ENCODE measurements around the gene C19orf53. TPM values are rescaled to one million over a fixed set of nuclear protein-coding genes. Genes with fewer than 3 reads are reported as not detected.
"Not testable (repeated sequence)": the region's sequence is repeated elsewhere in the genome, so short reads cannot be mapped to it uniquely, and the experiment has no call there.

The C19orf53 gene
- total RNA-seq, 1 donor from 2014 or later: 93.5 TPM

DNA sequence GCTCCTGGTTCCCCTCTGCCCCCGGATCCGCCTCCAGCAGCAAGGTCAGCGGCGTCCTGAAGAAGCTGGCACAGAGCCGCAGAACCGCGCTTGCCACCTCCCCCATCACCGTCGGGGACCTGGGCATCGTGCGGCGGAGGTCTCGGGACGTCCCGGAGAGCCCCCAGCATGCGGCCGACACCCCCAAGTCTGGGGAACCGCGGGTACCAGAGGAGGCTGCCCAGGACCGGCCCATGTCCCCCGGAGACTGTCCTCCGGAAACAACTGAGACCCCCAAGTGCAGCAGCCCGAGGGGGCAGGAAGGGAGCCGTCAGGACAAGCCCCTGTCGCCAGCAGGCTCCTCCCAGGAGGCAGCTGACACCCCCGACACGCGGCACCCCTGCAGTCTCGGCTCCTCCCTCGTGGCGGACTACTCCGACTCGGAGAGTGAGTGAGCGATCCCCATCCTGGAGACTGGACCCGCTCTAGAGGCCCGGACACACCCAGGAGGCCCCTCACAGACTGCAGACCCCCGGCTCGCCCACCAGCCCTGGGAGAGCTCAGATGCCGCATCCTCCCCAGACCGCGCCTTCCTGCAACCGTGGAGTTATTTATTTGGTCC lies 11.5 kb upstream of the C19orf53 start:
- intact Hi-C loops (cut with micrococcal nuclease): no loop called here

DNA sequence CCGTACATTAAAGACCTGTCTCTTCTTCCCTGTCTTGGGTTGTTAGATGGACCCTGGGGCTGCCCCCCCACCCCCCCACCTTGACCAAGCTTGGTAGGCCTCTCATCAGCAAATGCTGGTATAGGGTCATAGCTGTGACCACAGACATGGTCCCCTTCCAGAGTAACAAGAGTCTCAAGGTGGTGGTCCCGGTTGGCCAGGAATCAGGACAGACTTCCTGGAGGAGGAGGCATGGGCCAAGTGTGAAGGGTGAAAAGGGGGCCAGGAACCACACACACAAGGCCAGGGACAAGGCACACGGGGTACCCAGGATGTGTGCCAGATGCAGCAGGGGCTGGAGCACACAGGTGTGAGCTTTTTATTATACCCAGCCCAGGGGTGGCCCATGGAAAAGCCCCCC lies 11.0 kb upstream of the C19orf53 start:
- intact Hi-C loops (cut with micrococcal nuclease): no loop called here

GRCh38 chr19:13764101-13764807 lies 10.0 kb upstream of the C19orf53 start, which contains the start of gene MRI1:
MRI1 (plus strand) TSS chr19:13764522; CDS start chr19:13764589, 67 bp downstream.
- intact Hi-C loops (cut with micrococcal nuclease): loop anchor here (1.0 kb wide), 3 partner anchors 10 to 33 kb away; partner anchors contain the start of gene C19orf53

DNA sequence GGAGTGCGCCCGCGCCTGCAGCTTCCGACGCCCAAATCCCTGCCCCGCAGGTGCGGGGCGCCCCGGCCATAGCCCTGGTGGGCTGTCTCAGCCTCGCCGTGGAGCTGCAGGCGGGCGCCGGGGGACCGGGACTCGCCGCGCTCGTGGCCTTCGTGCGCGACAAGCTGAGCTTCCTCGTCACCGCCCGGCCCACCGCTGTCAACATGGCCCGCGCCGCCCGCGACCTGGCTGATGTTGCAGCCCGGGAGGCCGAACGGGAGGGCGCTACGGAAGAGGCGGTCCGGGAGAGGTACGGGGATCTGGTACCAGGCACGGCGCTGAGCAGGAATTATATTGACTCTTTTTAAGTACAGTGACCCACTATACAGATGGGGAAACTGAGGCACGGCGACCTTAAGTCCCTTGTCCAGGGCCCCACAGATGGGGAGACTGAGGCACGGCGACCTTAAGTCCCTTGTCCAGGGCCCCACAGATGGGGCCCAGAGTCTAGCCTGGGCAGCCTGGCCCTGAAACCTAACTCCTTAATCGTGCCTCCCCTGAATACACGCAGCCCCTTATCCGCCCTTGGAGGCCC lies 9.3 kb upstream of the C19orf53 start:
- intact Hi-C loops (cut with micrococcal nuclease): loop anchor here (1.0 kb wide), 3 partner anchors 9 to 34 kb away; partner anchors contain the start of gene C19orf53

- intact Hi-C loops (cut with micrococcal nuclease): no loop called here
Observed at GRCh38 chr19:13765395-13766094, 8.7 kb upstream of the C19orf53 start.

- intact Hi-C loops (cut with micrococcal nuclease): no loop called here
Observed at GRCh38 chr19:13766095-13766481, 8.2 kb upstream of the C19orf53 start.

- intact Hi-C loops (cut with micrococcal nuclease): no loop called here
Observed at GRCh38 chr19:13768510-13768909, 5.7 kb upstream of the C19orf53 start.

- intact Hi-C loops (cut with micrococcal nuclease): no loop called here
Observed at GRCh38 chr19:13770013-13770635, 4.1 kb upstream of the C19orf53 start.

DNA sequence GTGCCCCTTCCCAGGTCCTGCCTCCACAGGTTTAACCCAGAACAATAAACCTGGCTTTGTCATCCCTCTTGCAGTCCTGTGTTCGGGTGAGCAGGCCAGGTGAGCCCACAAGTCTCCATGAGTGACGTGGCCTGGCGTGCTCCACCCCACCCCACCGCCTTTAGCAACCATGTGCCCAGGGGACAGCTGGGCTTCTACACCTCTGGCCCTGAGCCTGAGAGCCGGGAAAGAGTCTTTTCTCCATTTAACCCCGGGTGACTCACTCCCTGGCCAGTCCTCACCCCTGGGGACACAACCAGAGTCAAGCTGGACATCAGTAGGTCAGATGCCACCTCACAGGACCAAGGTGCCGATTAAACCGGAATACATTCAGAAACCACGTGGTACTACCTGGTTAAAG lies 4.1 kb downstream of the C19orf53 start:
- intact Hi-C loops (cut with micrococcal nuclease): no loop called here

- intact Hi-C loops (cut with micrococcal nuclease): no loop called here
Observed at GRCh38 chr19:13778847-13779246, 4.6 kb downstream of the C19orf53 start.

DNA sequence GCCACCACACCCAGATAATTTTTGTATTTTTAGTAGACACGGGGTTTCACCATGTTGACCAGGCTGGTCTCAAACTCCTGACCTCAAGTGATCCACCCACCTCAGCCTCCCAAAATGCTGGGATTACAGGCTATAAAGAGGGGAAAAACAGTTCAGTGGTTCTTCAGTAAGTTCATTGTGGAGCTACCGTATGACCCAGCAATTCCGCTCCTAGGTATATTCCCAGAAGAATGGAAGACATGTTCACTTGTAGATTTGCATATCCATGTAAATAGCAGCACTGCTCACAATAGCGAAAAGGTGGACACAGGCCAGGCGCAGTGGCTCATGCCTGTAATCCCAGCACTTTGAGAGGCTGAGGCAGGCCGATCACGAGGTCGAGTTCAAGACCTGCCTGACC lies 5.5 kb downstream of the C19orf53 start:
- intact Hi-C loops (cut with micrococcal nuclease): not testable (repeated sequence)

DNA sequence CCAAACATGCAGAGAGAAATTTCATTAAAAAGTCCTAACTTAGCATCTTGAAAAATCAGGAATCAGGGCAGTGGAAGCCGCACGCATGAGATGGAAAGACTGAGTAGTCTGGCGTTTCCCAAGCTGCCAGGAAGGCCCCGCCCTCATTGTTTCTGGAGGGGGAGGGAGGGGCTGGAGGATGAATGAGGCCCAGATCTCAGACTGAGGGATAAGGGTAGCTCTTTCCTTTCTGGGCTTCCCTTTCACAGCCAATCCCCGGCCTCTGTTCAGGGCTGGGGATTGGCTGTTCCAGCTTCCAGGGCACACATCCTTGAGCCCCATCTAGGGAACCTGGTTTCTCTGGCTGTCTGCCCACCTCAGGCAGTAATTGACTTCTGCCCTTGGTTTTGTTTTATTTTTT lies 7.3 kb downstream of the C19orf53 start:
- intact Hi-C loops (cut with micrococcal nuclease): no loop called here

DNA sequence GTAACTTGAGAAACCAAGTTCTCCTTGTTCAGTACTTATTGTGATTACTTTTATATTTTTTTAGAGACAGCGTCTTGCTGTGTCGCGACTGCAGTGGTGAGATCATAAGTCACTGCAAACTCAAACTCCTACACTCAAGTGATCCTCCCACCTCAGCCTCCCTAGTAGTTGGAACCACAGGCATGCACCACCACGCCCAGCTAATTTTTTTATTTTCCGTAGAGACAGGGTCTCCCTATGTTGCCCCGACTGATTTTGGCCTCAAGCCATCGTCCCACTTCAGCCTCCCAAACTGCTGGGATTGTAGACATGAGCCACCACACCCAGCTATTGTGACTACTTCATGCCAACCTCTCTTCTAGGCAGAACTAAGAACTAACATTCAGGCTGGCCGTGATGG lies 8.3 kb downstream of the C19orf53 start:
- intact Hi-C loops (cut with micrococcal nuclease): no loop called here

GRCh38 chr19:13783565-13784500 lies 9.6 kb downstream of the C19orf53 start:
- intact Hi-C loops (cut with micrococcal nuclease): no loop called here

GRCh38 chr19:13784731-13785452 lies 10.6 kb downstream of the C19orf53 start:
- intact Hi-C loops (cut with micrococcal nuclease): loop anchor here (1.0 kb wide), 1 partner anchor 77 kb away; no protein-coding TSS in a partner anchor

DNA sequence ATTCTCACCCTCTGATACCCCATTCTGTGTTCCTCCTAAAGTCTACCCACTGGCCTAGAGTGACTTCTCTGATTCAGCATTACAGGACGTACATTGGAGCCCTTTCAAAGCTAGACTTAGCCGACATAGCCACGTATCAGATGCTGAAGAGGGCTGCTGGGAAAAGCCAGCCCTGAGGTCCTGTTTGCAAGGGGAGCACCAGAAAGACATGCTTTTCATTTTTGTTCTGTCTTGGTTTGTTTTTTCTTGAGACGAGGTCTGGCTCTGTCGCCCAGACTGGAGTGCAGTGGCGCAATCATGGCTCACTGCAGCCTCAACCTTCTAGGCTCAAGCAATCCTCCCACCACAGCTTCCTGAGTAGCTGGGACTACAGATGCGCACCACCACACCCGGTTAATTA lies 14.7 kb downstream of the C19orf53 start:
- intact Hi-C loops (cut with micrococcal nuclease): no loop called here

DNA sequence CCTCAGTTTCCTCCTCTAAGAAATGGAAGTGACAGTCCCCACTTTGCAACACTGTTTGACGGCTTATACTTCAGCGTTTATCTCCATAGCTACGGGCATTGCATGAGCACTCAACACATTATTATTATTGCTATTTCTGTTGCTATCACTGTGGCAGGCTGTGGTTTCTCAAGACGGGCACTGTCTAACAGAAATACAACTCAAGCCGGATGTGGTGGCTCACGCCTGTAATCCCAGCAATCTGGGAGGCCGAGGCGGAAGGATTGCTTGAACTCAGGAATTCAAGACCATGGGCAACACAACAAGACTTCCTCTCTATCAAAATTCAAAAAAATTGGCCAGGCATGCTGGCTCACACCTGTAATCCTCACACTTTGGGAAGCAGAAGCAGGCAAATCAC lies 16.1 kb downstream of the C19orf53 start:
- intact Hi-C loops (cut with micrococcal nuclease): no loop called here

DNA sequence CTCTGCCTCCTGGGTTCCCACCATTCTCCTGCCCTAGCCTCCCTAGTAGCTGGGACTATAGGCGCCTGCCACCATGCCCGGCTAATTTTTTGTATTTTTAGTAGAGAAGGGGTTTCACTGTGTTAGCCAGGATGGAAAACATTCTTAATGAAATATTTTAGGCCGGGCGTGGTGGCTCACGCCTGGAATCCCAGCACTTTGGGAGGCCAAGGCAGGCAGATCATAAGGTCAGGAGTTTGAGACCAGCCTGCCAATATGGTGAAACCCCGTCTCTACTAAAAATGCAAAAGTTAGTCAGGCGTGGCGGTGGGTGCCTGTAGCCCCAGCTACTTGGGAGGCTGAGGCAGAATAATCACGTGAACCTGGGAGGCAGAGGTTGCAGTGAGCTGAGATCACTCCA lies 19.1 kb downstream of the C19orf53 start:
- intact Hi-C loops (cut with micrococcal nuclease): not testable (repeated sequence)

- intact Hi-C loops (cut with micrococcal nuclease): loop anchor here (2.0 kb wide), 1 partner anchor 68 kb away; no protein-coding TSS in a partner anchor
Observed at GRCh38 chr19:13794398-13794756, 20.1 kb downstream of the C19orf53 start.

Measured in T-helper 1 cell treated with Interleukin-12 subunit alpha and Interleukin-12 subunit beta and Interleukin-4 antibody, amounts not matched to agents 30 ng/mL and 1 ng/mL, for 36 hours (primary cell).